Subcutaneous abdominal adipose tissue (tissue), 5 donors: ENCODE data around the gene GIGYF2.

Experiments used
- H3K27ac ChIP-seq: one replicate; pipeline ENCODE4 v1.7.0; 2013; ENCODE audit warnings: low read depth, mild to moderate bottlenecking, inconsistent platforms, low read length, moderate library complexity
- H3K27me3 ChIP-seq, 5 donors: one replicate each; pipeline ENCODE4 v1.7.0; 2013; ENCODE audit warnings: low read length in 5 of 5, inconsistent platforms in 1 of 5; ENCODE audit not compliant: control insufficient read depth in 5 of 5, insufficient read depth in 4 of 5
- H3K36me3 ChIP-seq, 5 donors: one replicate each; pipeline ENCODE4 v1.7.0; 2013; ENCODE audit warnings: low read length in 5 of 5; ENCODE audit not compliant: control insufficient read depth in 5 of 5, insufficient read depth in 5 of 5
- H3K4me1 ChIP-seq, 5 donors: one replicate each; pipeline ENCODE4 v1.7.0; 2013; ENCODE audit warnings: low read length in 5 of 5, mild to moderate bottlenecking in 3 of 5, moderate library complexity in 1 of 5; ENCODE audit not compliant: control insufficient read depth in 5 of 5, insufficient read depth in 5 of 5
- H3K4me3 ChIP-seq, 5 donors: one replicate each; pipeline ENCODE4 v1.7.0; 2013; ENCODE audit warnings: low read length in 5 of 5, low read depth in 1 of 5
- H3K9ac ChIP-seq, 5 donors: one replicate each; pipeline ENCODE4 v1.7.0; 2013; ENCODE audit warnings: low read length in 5 of 5, mild to moderate bottlenecking in 4 of 5, moderate library complexity in 3 of 5
- H3K9me3 ChIP-seq, 5 donors: one replicate each; pipeline ENCODE4 v1.7.0; 2013; ENCODE audit warnings: low read length in 5 of 5; ENCODE audit not compliant: control insufficient read depth in 5 of 5
- donor health status: healthy.
- donor health status: healthy.
- donor health status: healthy.
- donor health status: healthy.
- donor health status: healthy.

Gene GIGYF2

DNA sequence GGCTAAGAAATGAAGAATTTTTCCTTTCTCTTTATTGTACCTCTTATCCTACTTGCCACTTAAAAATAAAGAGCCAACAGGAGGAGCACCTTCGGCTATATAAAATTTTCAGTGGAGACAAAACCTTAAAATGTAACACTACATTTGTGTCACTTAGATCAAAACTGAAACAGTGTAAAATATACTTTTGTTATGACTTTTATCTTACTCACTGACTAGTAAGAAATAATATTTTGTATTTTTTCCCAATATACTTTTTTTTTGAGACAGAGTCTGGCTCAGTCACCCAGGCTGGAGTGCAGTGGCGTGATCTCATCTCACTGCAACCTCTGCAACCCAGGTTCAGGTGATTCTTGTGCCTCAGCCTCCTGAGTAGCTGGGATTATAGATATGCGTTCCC, 50.9 kb downstream of the GIGYF2 start:
- Histone ChIP-seq H3K9ac (no peak overlapping the region), H3K27me3 (no peaks in the 10 kb centered on the region), H3K9me3 (no peaks in the 10 kb centered on the region), H3K4me3 (no peak overlapping the region), H3K4me1 (no peaks in the 10 kb centered on the region), H3K36me3 (peaks cover 35 to 52% (median 42%) of the 10 kb centered on the region in 5 donors), H3K27ac (no peak overlapping the region)

DNA sequence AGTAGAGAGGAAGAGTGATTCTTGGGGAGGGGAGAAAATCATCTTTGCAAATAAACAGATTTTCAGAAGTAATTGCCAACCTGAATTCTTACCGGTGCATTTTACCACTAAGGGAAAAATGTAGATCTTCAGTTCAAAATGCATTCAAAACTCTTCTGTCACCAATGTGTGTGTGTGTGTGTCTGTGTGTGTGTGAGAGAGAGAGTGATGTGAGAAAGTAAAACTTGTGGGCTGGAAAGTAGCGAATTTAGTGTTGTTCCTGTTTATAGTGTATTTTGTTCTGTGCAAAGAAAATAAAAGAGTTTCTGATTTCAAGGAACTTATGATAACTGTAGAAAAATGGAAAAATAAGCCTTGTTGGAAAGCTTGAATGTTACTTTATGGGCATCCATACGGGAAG, 52.2 kb downstream of the GIGYF2 start:
- Histone ChIP-seq H3K4me1 (no peaks in the 10 kb centered on the region), H3K27ac (no peak overlapping the region), H3K36me3 (peaks cover 35 to 56% (median 44%) of the 10 kb centered on the region in 5 donors), H3K9me3 (no peaks in the 10 kb centered on the region), H3K27me3 (no peaks in the 10 kb centered on the region), H3K4me3 (no peak overlapping the region), H3K9ac (no peak overlapping the region)

DNA sequence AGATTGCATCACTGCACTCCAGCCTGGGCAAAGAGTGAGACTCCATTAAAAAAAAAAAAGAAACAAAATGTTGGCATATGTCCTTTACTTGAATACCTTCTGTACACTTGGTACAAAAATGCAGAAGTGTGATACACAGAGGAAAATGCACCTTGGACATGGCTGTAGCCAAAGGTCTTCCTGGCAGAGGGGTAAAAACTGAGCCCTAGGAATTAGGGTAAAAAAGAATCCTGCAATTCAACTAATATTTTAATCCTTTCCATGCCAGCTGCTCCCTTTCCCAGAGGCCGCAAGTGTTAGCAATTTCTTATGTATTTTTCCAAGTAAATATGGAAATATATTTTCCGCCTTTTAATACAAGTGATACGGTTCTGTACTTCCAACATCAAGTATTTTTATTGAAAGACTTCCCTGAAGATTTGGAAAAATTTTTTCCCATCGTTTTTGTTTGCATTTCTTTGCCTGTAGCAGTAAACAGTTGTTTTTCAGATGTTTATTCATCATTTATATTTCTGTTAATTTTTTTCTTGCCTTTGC, 53.1 kb downstream of the GIGYF2 start:
- Histone ChIP-seq H3K36me3 (peaks cover 32 to 56% (median 42%) of the 10 kb centered on the region in 5 donors), H3K4me3 (no peak overlapping the region), H3K27me3 (no peaks in the 10 kb centered on the region), H3K9ac (no peak overlapping the region), H3K4me1 (no peaks in the 10 kb centered on the region), H3K9me3 (no peaks in the 10 kb centered on the region), H3K27ac (no peak overlapping the region)

DNA sequence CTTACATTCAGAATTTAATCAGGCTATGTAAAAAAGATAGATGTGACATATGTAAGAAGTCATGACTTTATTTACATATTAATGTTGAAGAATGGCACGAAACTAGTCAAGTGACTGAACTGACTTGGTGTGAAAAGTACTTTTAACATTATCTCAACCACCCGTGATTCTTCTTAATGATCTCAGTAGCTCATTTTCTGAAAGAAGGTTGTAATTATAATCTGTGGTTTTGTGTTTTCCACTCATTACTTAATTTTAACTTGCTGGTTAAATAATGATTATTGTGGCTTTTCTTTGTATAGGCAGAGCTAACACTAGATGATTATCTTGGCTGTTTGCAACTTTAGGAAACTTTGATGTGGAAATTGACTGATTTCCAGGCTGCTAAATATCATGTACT, 60.8 kb downstream of the GIGYF2 start:
- Histone ChIP-seq H3K4me1 (no peaks in the 10 kb centered on the region), H3K9ac (no peak overlapping the region), H3K27me3 (no peaks in the 10 kb centered on the region), H3K36me3 (peaks cover 22 to 43% (median 36%) of the 10 kb centered on the region in 5 donors), H3K9me3 (no peaks in the 10 kb centered on the region), H3K27ac (no peak overlapping the region), H3K4me3 (no peak overlapping the region)

DNA sequence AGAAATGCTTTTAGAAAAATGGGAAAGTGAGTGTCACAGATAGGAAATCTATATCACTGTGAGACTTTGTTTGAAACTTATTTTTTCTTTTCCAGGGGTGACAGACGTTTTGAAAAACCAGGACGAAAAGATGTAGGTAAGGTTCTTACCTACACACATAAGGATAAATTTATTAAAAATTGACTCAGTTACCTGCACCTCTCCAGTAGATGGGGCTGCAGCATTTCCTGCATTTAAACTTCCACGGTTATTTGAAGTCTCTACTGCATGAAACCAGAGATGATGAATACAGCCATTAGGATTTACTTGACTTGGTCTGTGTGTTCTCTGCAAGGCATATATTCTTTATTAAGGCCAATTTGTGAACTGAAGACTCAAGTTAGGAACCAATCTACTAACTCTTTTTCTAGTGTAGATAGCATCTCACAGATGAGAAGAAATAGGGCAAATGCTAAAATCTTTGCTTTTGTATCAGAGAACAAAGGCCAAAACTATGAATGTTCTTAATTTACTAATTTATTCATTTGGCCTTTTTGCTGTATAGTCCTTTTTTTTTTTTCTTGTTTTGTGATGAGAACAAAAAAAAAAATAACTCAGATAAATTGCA, 64.3 kb downstream of the GIGYF2 start:
- Histone ChIP-seq H3K27ac (no peak overlapping the region), H3K4me3 (no peak overlapping the region), H3K36me3 (peaks cover 35 to 57% (median 50%) of the 10 kb centered on the region in 5 donors), H3K9ac (no peak overlapping the region), H3K9me3 (no peaks in the 10 kb centered on the region), H3K27me3 (no peaks in the 10 kb centered on the region), H3K4me1 (no peaks in the 10 kb centered on the region)

DNA sequence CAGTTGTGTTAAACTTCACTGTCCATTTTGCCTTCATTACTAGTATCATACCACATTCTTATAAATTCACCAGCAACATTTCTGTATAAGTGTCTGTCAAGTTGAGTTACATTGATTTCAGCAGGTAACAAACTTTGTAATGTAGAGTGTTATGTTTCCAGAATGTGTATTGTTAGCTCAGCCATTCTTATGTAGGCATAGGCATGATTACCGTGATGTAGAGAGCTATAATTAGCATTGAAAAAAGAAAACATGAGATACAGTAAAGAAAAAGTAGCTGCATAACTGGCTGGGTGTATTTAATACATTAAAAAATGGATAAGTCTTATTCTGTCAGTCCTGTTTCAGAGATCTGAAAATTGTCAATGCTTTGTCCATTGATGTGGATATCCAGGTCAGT, 70.7 kb downstream of the GIGYF2 start:
- no peaks in the 10 kb centered on the region for H3K27me3 ChIP-seq
- no peaks in the 10 kb centered on the region for H3K9me3 ChIP-seq
- no peak overlapping the region for H3K9ac ChIP-seq
- H3K4me3 ChIP-seq: no peak overlapping the region
- peaks cover 43 to 57% (median 51%) of the 10 kb centered on the region in 5 donors for H3K36me3 ChIP-seq
- no peak overlapping the region for H3K27ac ChIP-seq
- H3K4me1 ChIP-seq: no peaks in the 10 kb centered on the region

DNA sequence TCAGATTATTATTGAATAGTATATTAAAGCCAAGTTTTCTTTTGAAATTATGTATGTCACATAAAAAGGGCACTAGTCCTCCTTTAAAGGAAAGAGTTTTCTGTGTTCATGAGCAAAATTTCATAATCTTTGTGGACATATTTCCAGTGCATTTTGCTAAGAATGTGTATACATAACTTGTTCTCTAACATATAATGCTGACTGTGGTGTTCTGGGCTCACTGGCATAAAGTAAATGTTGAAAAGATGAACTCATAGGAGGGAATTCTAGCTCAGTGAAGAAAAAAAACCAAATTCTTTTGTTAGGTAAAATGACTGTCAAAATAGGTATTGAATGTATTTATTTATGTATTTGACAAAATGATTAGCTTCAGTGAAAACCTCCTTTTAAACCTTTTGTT, 73.1 kb downstream of the GIGYF2 start:
- no peaks in the 10 kb centered on the region for H3K9me3 ChIP-seq
- peaks cover 28 to 49% (median 40%) of the 10 kb centered on the region in 5 donors for H3K36me3 ChIP-seq
- no peak overlapping the region for H3K27ac ChIP-seq
- H3K4me1 ChIP-seq: no peaks in the 10 kb centered on the region
- no peaks in the 10 kb centered on the region for H3K27me3 ChIP-seq
- no peak overlapping the region for H3K4me3 ChIP-seq
- no peak overlapping the region for H3K9ac ChIP-seq

DNA sequence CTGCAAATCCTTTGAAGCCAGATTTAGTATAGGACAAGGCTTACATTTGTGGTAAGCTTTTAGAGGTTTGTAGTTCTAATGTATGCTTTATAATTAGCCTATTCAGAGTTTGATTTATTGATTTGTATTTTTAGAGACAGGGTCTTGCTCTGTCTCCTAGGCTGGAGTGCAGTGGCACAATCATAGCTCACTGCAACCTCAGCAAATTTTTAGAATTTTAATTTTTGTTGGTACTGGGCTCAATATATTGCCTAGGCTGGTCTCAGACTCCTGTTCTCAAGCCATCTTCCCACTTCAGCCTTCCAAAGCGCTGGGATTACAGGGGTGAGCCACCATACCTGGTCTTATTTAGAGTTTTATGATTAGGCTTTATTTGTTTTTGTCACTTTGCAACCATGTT, 74.7 kb downstream of the GIGYF2 start:
- Histone ChIP-seq H3K9ac (no peak overlapping the region), H3K36me3 (peaks cover 22 to 38% (median 24%) of the 10 kb centered on the region in 5 donors), H3K27ac (no peak overlapping the region), H3K4me1 (no peaks in the 10 kb centered on the region), H3K9me3 (no peaks in the 10 kb centered on the region), H3K27me3 (no peaks in the 10 kb centered on the region), H3K4me3 (no peak overlapping the region)

DNA sequence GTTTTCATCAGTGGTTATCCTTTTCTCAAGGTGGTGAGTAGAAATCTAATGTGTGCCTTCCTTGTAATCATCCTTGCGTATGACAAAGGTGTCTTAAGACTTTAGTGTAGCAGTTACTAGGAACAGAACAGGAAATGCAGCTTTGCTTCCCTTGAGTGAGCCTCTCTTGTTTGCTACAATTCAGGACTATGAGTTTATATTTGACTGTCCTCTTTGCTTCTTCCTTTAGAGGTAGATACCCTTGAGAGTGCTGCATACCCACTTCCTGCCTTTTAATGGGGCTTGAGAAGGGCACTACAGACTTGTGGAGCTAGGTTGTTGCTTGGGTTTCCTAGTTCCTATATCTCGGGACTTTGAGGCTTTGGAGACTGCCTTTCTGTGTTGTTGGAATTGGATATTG, 75.4 kb downstream of the GIGYF2 start:
- Histone ChIP-seq H3K27ac (no peak overlapping the region), H3K9me3 (no peaks in the 10 kb centered on the region), H3K27me3 (no peaks in the 10 kb centered on the region), H3K4me1 (no peaks in the 10 kb centered on the region), H3K4me3 (no peak overlapping the region), H3K9ac (no peak overlapping the region), H3K36me3 (peaks cover 22 to 42% (median 24%) of the 10 kb centered on the region in 5 donors)

DNA sequence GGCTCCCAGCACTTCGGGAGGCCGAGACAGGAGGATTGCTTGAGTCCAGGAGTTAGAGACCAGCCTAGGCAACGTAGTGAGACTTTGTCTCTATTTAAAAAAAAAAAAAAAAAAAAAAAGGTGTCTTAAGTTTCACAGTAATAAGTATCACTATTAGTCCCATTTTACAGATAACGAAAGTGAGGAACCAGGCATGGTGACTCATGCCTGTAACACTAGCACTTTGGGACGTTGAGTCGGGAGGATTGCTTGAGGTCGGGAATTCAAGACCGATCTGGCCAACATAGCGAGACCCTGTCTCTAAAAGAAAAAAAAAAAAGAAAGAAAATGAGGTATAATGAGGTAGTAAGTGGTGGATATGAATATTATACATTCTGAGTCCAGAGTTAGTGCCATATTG, 76.7 kb downstream of the GIGYF2 start:
- Histone ChIP-seq H3K27me3 (no peaks in the 10 kb centered on the region), H3K27ac (no peak overlapping the region), H3K4me1 (no peaks in the 10 kb centered on the region), H3K9me3 (no peaks in the 10 kb centered on the region), H3K9ac (no peak overlapping the region), H3K4me3 (no peak overlapping the region), H3K36me3 (peaks cover 15 to 36% (median 22%) of the 10 kb centered on the region in 5 donors)
